Muscle of arm (tissue), 12 donors: ENCODE results near the gene GRAMD2A. TPM values are rescaled to one million over a fixed set of nuclear protein-coding genes. Genes with fewer than 3 reads are reported as not detected.

ENCODE experiments used
- DNase-seq: peaks from one replicate; pipeline ENCODE4 v3.0.0-alpha.2; 2013
- polyA plus RNA-seq, 12 donors: library from polyadenylated mRNA; unstranded; fragments of 120-200 nt; gene quantifications; one replicate each; pipeline ENCODE4 v1.2.1, GENCODE V29; 2013; ENCODE audit not compliant: insufficient read length in 12 of 12

The GRAMD2A gene
- polyA plus RNA-seq, 12 donors = 0.83 to 3.6 (median 2.0) TPM; not detected in 1

DNA sequence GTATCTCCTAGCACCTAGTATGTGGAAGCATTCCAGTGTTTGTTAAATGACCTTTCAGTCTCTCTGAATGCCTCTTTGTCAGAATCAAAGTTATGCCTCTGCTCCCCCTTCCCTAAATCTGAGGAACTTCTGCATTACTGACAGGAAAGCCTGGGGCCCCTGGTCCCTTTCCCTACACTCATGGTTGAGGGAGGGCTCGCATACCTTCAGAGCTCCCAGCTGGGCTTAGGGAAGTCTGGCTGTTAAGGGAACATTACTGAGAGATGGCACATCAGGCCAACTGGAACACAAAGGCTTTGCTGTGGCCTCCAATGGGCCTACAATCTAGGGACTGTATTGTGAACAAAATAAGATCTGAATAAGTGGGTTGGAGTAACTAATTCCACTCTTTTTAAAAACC lies 23.1 kb upstream of the GRAMD2A start:
- no peak for DNase-seq

DNA sequence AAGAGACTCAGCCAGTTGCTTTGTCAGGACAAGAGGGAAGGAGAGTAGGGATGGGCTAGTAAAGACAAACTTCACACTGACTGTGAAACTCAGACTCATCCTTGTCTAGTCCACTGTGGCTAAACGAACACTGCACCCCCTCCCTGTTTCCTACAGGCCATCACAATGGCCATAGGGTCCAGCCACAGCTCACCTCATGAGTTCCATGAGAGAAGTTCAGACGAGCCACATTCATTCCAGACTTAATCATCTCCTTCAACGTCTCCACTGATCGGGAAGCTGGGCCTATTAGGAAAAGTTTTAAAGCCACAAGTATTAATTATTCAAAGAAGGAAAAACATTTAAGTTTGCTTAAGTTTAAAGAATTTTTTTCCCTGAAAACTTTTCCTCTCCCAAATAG lies 19.6 kb upstream of the GRAMD2A start:
- no peak for DNase-seq

DNA sequence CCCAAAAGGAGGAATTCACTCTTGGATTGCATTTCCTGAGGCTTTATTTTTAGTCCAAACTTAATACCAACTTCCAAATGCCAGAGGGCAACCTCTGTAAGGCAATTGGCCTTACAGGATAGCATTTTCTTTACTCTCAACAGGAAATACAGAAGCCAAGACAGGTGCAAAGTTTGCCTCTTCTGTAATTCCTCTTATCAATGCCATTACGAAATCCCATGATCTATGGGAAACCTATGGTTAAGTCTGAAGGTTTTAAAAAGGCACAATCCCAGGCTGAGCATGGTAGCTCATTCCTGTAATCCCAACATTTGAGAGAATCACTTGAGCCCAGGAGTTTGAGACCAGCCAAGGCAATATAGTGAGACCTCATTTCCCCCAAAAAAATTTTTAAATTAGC lies 18.5 kb upstream of the GRAMD2A start:
- no peak for DNase-seq

DNA sequence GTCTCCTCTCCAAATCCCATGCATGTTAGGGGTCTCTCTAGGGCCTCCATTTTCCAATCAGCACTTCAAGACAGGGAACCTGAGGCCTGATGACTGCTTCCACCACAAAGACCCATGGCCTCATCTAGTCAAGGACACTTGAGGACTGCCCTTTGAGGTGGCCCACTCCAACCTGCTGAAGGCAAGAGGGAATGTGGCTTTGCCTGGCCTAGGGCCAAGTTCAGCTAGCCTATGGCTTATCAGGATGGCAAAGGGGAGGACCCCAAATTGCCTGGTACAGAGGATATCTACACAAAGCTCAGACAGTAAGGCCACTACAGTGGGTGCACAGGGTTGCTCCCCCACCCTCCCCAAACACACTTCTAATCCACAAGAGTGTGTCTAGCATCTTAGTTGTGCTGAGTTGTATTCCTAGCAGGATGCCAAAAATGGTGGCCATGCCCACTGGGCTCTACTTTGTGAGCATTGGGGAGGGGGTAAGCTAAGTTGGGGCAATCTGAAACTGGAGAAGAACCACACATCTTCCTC lies 10.0 kb upstream of the GRAMD2A start:
- DNase-seq = no peak

- no peak for DNase-seq
Observed at GRCh38 chr15:72206677-72207000, 9.1 kb upstream of the GRAMD2A start.

DNA sequence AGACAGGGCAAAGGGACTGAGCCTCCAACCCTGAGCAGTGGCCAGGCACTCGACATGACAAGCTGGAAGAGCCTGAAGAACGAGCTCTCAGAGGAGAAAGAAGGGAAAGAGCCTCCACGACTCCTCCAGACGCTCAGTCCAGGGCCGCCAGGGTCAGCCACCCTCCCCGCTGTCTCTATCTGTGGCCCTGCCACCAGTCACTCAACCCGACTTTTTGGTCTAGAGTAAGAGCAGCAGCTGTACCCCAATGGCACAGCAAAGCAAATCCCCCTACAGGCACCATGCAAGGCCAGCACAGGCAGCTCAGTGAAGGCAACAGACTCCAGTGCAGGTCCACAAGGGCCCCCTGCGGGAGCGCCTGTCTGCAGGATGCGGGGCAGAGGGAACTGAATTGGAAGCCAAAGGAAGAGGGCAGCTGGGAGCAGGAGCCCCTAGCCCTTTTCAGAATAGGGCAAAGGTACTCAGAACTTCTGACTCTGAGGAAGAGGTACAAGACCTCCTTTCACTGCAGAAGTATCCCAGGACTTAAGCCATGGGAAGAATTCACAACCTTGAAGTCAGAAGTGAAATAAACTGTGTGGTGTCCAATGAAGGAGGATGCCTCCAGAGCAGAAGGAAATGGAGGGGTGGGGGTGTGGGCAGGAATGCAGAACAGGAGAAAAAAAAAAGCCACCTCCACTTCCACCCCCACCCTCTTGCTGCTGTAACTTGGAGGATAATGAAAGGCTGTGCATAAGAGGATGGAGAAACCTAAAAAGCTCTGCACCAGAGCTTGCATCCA lies 8.5 kb upstream of the GRAMD2A start:
- no peak for DNase-seq

- no peak for DNase-seq
Observed at GRCh38 chr15:72205273-72205672, 7.7 kb upstream of the GRAMD2A start.

GRCh38 chr15:72203507-72203837 lies 5.9 kb upstream of the GRAMD2A start:
- peak; percentile 73 for DNase-seq

DNA sequence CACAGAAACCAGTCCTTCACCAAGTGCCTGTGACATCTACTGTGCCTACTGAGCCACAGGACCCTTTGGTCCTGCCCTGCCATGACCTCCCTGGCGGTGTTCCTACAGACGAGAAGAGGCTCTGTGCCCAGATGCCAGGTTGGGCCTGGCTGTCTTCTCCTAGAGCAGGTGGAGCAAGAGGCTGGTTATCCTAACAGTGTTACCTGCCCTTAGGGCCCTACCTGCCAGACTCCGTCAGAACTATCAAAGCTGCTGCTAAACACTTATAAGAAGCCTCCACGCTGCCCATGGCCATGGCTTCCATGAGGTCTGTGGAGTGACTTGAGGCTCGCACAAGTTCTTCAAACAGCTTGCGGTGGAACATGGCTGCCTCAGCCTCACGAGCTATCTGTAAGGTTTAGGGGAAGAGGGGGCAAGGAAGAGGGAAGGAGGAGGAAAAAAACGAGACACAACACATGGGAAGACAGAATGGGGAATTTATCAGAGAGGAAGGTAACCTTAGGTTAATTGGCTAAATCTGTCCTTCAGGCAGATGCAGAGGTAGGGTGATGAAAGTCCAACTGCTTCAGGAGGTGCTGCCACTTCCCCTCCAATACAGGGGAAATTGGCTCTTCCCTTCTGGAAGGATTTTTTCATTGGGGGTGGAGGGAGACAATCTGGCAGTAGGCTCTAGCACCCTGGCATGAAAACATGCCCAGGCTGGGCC lies 5.4 kb upstream of the GRAMD2A start:
- DNase-seq = no peak

DNA sequence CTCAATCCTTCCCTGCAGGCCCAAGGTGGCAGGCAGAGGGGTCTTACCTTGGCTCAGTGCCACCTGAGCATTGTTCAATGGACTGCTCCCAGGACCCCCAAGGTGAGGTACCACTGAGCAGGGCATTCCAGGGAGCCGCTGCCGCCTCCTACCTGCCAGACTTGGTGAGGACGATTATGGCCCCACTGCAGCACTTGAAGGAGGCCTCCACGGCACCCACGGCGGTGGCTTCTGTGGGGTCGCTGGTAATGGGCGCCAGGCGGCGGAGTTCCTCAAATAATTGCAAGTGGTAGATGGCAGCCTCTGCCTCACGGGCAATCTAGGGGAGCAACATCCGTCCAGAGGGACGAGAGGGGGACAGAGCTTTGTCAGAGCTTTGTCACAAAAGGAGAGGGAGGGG lies 4.7 kb upstream of the GRAMD2A start:
- DNase-seq = no peak

DNA sequence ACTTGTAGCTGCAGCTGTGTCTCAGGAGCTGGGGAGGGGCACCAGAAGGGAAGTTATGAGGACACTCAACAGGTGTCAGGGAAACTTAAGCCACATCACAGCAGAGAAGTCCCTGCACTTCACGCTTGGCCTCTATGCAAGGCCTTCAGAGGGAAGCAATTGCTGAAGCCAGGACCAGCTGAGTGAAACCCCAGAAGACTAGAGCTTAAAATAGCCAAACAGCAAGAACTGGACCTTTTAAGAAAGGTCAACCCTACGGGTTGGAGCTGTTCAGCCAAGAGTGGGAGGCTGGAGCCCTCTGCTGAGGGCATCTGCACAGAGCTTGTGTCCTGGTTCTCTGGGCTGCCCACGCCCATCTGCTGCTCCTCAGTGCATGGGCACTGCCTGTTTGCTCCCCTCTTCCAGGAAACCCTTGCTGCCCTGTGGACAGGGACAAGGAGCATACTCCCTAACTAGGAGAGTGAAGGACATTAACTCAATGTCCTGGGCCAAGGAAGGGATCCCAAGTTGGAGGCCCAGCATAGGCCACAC lies 3.9 kb upstream of the GRAMD2A start:
- DNase-seq = no peak

DNA sequence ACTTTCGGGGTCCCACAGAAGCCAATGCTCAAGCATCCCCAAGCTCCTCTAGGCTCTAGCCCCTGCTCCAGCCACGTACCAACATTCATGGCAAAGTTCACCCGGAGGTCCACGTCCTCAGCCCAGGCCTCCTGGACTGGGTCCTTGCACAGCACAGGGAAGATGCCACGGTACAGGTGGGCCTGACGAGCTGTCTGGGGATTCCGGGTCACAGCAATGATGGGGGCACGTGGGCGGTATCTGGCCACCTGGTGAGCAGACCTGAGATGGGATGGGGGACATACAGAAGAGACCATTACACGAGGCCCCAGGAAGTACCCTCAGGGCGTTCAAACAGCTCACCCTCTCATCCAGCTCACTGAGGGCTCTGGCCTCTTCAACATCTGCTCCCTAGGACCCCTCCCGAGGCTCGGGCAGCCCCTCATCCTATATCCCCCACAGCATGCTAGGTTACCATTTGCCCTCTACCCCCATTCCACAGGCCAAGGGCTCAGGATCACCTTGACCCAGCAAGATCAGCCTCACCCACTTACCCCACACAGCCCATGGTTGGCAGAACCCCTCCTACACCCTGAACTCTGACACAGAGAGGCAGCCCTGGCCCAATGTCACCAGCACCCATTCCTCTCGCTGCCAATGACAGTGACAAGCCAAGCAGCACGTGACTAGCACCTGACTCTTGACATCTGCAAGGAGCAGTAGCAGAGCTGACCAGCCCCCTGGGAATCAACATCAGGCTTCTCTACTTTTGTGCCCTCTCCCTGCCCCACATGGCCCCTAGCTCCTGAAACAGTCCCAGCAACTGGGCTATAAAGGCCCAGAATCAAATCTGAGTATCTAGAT lies 3.0 kb upstream of the GRAMD2A start:
- no peak for DNase-seq

DNA sequence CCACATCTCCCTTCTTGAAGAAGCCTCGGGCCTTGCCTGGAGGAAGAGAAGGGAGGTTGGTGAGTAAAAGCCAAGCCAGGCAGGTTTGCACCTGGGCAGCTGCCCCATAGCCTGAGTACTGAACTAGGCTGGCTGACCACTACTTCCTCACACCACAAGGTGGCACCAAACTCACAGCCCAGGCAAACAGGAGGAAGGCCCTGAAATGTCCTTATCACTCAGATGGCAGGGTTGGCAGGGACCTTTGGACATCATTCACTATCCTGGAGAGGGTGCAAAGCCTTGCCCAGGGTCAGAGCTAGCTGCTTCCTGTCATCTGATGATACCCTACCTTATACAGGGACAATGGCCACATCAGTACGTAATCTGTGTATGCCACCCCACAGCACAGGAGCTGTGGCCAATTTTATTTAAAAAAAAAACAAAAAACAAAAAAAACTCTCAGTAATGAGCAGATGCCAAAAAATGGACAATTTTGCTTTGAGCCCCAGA lies 2.2 kb upstream of the GRAMD2A start:
- peak; percentile 70 for DNase-seq

DNA sequence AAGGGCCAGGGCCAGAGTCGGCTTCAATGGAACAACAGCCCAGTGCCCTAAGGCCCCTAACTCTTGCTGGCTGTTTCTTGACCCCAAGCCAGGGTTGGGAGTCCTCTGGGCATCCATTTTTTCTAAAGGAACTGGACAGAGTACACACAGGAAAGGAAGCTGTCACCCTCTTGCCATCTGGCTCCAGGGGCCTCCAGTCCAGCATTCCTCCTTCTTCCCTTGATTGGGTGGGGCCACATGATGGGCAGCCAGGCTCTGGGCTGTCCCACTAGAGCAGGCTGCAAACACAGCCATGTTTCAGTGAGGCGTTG lies 1.6 kb upstream of the GRAMD2A start:
- DNase-seq = no peak

DNA sequence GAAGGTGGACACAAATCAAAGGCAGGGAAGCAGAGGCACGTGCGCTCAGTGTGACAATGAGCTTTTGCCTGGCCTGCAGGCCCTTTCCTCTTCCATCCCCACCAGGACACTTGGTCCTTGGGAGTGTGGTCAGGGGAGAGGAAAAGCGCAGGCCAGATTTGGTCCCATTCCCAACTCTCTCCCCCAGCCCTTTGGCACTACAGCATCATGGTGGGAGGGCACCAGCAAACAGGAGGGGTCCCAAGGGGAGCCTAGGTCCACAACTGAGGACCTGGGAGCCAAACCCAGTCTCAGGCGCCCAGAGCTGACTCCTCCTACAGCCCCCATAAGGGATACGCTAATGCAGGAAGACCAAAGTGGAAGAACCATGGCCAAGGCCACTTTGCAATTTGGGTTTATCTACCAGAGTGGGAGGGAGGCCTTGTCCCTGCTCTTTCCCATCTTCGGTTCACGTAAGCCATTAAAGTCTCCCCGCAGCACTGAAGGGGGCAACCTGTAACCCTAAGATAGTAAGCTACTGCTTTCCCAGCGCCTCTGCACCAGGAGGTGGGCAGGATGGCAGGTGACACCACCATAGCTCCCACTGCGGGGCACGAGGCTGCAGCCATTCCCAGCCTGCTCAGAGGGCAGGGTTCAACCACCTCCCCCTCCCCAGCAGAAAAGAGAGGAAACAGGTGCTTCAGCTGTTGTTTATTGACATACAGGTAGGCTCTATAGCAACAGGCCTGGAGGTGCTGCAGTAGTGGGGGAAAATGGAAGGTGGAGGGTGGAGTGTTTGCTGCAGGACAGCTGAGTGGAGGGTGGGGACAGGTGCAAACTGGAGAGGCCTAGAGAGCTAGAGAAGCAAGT lies 993 bp upstream of the GRAMD2A start:
- DNase-seq = no peak

GRCh38 chr15:72197041-72197459 lies 537 bp downstream of the GRAMD2A start:
- DNase-seq = no peak

DNA sequence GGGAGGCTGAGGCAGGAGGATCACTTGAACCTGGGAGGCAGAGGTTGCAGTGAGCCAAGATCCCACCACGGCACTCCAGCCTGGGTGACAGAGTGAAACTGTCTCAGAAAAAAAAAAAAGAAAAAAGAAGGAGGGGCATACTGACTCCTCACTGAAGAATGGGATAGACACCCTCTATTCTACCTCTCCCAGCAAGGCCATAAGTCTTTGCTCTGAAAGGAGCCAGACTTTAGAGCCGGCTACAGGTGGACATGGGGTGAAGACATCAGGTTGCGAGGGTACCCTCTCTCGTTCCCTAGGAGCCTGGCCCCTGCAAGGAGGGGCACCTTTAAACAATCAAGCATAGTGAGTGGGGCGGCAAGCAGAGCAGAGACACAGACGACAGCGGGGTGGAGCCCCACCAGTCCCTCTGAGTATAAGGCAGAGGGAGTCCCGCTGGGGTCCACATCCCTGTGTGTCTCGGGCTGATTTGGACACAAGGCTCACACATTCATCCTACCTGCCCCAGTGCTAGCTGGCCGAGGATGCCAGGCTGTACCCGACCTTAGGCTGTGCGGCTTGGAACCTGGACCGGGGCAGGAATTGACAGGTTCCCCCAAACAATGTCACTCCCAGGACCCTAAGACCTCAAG lies 1.1 kb downstream of the GRAMD2A start:
- DNase-seq = no peak

DNA sequence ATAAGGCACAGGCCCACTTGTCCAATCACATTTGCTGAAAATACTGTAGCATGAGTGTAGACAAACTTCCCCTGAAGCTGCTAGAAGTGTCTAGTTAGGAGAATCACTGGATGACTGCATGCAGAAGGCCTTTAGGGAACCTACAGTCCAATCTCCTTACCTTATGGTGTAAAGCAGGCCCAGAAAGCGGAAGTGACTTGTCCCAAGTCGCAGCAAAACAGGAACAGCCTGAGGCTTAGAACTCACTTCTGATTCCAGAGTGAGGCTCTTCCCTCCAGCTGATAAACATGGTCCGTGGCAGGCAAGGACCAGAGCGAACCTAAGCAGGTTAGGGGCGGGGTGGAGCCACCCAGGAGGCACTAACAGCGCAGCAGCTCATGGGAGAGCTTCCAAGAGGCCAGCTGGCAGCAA lies 2.5 kb downstream of the GRAMD2A start:
- no peak for DNase-seq

DNA sequence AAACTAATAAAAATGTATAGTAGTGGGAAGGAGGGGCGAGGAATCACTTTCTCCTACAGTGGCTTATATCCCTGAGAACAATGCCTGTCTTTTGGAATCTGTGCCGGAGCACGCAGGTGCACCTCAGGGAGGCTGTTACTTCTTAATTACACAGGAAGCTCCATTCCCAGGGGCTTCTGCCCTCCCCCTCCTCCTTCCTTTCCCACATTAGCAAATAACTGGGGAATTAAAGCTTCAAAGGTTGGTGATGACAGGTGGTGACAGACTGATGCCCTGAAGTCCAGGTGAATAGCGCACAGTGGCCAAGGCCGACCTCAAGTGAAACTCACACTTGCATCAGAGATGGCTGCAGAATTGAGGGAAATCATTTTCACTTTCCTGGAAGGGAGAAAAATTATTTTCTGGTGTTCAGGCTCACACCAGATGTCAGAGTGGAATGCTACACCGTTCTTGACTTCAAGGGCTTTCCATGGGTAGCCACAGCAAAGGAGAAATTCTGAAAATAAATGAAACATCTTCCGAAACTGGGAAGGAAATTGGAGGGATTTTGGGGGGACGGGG lies 3.7 kb downstream of the GRAMD2A start:
- no peak for DNase-seq

GRCh38 chr15:72192416-72192815 lies 5.2 kb downstream of the GRAMD2A start:
- DNase-seq = no peak
